NCI-H187 (cell line): Measurements from ENCODE around the gene SPN.
"Not testable (repeated sequence)": the region's sequence is repeated elsewhere in the genome, so short reads cannot be mapped to it uniquely, and the experiment has no call there.

Source experiments
- DNase-seq, 2 experiments: peaks; one replicate each; lab custom pipeline; 2025; lab: John Stamatoyannopoulos, UW

SPN gene

GRCh38 chr16:29676989-29677785 is 14.1 kb downstream of the SPN start:
- DNase-seq = no peak

DNA sequence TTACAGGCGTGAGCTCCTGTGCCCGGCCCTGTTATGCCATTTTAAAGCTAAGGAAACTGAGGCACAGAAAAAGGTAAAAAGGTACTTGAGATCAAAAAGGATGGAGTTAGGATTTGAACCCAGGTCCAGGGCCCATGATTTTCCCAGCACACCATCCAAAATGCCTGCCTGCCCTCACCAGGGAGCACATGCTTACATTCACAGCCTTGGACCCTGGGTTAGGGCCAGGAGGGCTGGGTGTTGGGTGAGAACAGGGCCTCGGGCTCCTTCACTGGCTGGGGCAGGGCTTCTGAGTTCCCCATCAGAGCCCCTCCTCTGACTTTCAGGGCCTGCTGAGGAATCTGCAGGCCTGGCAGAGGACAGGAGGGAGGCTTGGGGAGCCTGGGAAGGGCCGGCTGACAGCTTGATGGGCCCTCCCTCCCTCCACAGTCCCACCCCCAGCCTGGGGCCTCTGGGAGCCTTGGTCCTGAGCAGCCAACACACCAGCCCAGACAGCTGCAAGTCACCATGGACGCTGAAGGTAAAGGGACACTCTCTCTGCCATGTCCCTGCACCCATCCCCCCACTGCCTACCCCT is 15.7 kb downstream of the SPN start, which contains the start of gene QPRT:
TSS of gene QPRT (plus strand) at position 490 of the 577 bp plus-strand sequence. CDS start at position 508, 18 bp downstream.
- no peak for DNase-seq

DNA sequence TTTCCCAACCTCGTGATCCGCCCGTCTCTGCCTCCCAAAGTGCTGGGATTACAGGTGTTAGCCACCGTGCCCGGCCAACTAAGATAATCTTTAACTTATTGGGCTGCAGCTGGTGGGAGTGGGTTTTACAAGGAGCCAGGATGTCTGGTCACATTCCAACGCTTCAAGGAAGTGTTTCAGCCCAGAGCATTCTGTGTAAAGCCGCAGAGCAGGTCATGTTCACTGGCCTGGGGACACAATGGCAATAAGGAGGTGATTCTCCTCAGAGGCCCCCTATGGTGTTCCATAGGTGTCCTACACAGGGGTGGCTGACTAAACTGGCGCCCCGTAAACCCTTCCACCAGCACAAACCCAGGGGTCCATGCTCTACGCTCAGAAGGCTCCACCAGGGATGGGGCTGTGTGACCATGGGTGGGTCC is 17.1 kb downstream of the SPN start:
- no peak for DNase-seq

DNA sequence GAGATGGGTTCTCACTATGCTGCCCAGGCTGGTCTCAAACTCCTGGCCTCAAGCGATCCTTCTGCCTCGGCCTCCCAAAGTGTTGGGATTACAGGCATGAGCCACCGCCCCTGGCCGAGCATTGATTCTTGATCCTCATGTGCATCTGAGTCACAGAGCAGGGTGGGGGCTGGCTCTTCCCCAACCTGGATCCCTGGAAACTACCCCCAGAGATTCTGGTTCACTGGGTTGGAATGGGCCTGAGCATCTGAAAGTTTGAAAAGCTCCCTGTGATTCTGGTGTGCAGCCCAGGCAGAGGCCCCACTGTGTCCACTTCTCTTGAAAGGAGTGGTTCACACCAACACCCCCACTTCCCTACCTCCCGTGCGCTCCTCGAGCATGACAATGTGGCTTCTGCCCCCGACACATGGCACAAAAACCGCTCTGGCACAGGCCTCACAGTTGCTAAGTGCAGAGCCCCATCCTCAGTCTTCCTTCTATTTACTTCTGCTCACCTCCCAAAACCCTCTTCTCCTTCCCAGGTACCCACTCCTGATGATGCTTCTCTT is 20.6 kb downstream of the SPN start:
- no peak for DNase-seq

- DNase-seq = no peak
Observed at GRCh38 chr16:29684679-29685078, 21.6 kb downstream of the SPN start.

GRCh38 chr16:29686740-29687332 is 23.8 kb downstream of the SPN start:
- DNase-seq = no peak

DNA sequence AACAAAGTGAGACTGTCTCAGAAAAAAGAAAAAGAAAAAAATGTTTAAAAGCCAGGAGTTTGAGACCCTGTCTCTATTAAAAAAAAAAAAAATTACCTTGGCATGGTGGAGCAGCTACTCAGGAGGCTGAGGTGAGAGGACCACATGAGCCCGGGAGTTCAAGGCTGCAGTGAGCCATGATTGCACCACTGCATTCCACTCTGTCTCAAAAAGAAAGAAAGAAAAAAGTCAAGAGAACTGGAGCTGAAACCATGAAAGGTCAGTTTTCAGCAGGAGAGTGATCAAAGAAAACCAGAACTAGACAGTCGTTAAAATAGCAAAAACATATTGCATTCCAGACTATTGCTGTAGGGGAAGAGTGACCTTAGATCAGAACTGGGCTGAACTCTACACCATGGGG is 24.7 kb downstream of the SPN start:
- no peak for DNase-seq

DNA sequence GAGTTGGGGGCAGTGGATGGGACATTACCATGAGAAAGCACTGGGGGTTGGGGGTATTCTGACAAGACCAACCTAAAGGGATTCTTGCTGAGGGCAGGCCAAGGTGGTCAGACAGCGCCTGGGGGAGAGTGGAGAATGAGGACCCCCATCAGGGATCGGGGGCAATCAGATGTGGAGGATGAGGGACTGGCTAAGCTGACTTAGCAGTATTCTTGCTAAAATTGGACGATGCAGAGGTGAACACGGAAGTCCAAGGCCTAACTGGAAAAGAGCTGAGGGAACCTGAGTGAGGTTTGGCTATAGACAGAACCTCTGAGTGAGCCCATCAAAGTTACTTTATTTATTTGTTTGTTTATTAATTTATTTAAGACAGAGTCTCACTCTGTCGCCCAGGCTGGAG is 25.1 kb downstream of the SPN start:
- no peak for DNase-seq

GRCh38 chr16:29689490-29690351 is 26.7 kb downstream of the SPN start:
- DNase-seq = not testable (repeated sequence)

GRCh38 chr16:29692606-29693005 is 29.6 kb downstream of the SPN start:
- not testable (repeated sequence) for DNase-seq

DNA sequence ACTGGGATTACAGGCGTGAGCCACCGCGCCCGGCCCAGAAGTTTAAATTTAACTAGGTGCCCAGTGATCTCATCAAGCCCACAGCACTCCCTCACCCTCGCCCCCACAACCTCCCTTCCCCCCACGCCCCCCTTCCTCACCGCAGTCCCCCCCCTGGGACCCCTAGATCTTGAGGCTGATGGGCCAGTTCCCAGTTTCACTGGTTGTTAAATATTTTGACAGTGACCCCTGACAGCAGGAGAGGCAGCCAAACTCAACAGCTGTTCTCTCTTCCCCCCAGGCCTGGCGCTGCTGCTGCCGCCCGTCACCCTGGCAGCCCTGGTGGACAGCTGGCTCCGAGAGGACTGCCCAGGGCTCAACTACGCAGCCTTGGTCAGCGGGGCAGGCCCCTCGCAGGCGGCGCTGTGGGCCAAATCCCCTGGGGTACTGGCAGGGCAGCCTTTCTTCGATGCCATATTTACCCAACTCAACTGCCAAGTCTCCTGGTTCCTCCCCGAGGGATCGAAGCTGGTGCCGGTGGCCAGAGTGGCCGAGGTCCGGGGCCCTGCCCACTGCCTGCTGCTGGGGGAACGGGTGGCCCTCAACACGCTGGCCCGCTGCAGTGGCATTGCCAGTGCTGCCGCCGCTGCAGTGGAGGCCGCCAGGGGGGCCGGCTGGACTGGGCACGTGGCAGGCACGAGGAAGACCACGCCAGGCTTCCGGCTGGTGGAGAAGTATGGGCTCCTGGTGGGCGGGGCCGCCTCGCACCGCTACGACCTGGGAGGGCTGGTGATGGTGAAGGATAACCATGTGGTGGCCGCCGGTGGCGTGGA is 31.5 kb downstream of the SPN start:
- DNase-seq = no peak

- not testable (repeated sequence) for DNase-seq
Observed at GRCh38 chr16:29695675-29696074, 32.6 kb downstream of the SPN start.

GRCh38 chr16:29696881-29697331 is 33.9 kb downstream of the SPN start:
- no peak for DNase-seq

DNA sequence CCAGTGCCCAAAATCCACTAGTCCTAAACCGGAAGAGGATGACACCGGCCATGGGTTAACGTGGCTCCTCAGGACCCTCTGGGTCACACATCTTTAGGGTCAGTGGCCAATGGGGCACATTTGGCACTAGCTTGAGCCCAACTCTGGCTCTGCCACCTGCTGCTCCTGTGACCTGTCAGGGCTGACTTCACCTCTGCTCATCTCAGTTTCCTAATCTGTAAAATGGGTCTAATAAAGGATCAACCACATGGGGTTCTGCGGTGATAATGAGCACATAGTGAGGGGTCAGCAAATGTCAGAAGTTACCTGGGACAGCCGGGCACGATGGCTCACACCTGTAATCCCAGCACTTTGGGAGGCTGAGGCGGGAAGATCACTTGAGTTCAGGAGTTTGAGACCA is 34.3 kb downstream of the SPN start:
- no peak for DNase-seq

- DNase-seq = no peak
Observed at GRCh38 chr16:29698042-29698441, 35.0 kb downstream of the SPN start.

DNA sequence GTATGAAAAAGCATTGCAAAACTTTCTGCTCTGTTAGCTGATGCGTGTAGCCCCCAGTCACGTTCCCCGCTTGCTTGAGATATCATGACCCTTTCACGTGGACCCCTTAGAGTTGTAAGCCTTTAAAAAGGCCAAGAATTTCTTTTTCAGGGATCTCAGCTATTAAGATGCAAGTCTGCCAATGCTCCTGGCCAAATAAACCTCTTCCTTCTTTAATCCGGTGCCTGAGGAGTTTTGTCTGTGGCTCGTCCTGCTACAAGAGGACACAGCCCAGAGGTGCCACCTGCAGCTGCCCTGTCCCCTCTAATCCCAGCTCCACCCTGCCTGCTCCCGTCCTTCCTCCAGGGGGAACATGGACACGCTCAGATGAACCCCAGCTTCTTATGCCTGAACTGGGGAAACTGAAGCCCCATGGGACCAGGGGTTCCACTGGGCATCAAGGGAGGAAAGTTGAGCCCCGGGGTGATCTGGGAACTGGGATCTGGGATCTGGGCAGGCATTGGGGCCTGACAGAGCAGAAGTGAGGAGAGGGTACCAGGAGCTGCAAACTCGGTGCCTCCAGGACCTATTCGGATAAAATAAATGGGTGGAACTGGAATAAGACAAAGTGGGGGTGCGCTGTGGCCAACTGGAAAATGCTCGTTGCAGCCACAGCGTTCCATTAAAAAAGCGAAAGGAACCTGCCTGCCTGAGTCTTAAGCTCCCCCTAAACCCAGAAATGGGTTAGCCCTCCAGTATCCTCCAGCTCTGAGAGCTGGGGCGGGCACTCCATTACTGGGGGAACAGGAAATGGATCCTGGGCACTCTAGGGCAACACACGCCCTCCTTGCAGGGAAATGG is 35.7 kb downstream of the SPN start:
- DNase-seq = no peak

DNA sequence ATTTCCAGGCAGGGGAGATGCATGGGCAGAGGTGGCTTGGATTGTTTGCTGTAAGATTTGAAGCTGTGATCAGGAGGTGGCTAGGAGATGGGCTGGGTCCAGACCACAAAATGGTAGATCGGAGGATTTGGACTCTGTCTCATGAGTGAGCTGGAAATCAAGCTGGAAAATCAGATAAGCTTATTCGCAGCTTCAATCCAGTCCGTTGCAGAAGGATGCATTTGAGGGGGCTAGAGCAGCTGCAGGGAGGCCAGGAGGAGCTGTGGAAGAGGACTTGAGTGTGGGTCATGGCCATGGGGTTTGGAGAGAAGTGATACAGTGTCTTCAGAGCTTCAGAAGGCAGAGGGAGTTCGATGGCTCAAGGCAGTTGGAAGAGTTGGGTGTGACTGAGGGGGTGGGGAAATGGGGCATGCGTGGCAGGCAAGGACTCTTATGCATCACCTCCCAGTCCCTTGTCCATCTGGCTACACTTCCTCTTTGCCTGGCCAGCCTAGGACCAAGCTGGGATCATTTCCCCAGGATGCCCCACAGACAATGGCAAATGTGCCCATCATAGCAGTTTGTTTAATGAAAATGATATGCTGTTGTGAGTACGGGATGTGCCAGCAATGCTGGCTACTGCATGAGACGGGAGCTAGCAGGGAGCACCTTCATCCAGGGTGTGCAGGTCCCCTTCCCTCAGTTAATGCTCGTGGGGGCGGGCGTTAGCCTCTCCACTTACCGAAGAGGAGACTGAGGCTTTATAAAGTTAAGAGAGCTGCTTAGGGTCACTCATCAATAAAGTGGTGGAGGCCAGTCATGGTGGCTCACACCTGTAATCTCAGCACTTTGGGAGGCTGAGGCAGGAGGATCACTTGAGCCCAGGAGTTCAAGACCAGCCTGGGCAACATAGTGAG is 36.5 kb downstream of the SPN start:
- no peak for DNase-seq

DNA sequence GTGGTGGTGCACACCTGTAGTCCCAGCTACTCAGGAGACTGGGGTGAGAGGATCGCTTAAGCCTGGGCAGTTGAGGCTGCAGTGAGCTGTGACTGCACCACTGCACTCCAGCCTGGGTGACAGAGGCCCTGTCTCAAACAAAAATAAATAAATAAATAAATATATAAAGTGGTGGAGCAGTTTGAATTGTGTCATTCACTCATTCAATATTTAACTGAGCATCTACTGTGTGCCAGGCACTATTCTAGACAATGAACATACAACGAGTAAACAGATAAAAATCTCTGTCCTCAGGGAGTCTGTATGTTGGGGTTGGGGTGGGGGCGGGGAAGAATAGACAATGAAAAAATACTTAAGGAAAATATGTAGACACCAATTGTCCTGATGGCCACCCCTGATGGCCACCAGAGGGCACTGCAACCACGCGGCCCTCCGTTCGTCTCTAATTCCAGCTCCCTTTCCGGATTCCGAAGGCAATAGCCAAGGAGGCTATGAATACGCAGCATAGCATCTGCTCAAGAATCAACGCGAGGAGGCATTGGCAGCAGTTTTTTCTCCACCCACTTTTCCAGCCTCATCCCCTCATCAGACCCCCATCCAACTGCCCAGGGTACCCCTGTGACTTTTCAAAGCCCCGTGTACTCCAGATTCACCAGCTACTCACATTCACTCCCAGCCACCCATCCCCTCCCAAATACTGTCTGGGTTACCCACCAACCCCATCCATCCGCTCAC is 37.4 kb downstream of the SPN start:
- peak; percentile 8 to 37 for DNase-seq
